Kidney epithelial cell (primary cell): ENCODE results near the gene RSBN1. TPM values are rescaled to one million over a fixed set of nuclear protein-coding genes. Genes with fewer than 3 reads are reported as not detected.
A peak's percentile ranks its signal among the peaks of the same experiment; 100 is the strongest.

ENCODE experiments used
- DNase-seq: peaks from one replicate; pipeline ENCODE4 v3.0.0-alpha.2; 2010; ENCODE audit warnings: low read depth
- H3K27me3 ChIP-seq: 2 replicates; pipeline ENCODE4 v1.6.0; 2011; ENCODE audit warnings: low read length; ENCODE audit not compliant: control insufficient read depth, insufficient read depth
- H3K36me3 ChIP-seq: 2 replicates; pipeline ENCODE4 v1.5.1; 2011; ENCODE audit warnings: low read length; ENCODE audit not compliant: control insufficient read depth, insufficient read depth
- H3K4me3 ChIP-seq: 2 replicates; pipeline ENCODE4 v1.5.1; 2011; ENCODE audit warnings: low read depth, mild to moderate bottlenecking, control low read depth, low read length
- total RNA-seq: library from RNA; depleted of rRNA; stranded (reverse); fragments of >200 nt; gene quantifications from 2 replicates; pipeline ENCODE4 v1.2.3, GENCODE V29; 2015
- TF ChIP-seq, protein P1 (sequence below): IDR thresholded peaks from 2 replicates; pipeline ENCODE4 v1.5.1; 2011; ENCODE audit warnings: mild to moderate bottlenecking, moderate library complexity, low read length, control low read depth, inconsistent platforms; ENCODE audit not compliant: insufficient read depth, poor library complexity, severe bottlenecking

RSBN1 gene
- total RNA-seq, 1 donor from 2014 or later = 10.2 TPM

GRCh38 chr1:113809670-113810602 lies 2.3 kb downstream of the RSBN1 start:
- no peak for DNase-seq
- TF ChIP-seq, protein P1, sequence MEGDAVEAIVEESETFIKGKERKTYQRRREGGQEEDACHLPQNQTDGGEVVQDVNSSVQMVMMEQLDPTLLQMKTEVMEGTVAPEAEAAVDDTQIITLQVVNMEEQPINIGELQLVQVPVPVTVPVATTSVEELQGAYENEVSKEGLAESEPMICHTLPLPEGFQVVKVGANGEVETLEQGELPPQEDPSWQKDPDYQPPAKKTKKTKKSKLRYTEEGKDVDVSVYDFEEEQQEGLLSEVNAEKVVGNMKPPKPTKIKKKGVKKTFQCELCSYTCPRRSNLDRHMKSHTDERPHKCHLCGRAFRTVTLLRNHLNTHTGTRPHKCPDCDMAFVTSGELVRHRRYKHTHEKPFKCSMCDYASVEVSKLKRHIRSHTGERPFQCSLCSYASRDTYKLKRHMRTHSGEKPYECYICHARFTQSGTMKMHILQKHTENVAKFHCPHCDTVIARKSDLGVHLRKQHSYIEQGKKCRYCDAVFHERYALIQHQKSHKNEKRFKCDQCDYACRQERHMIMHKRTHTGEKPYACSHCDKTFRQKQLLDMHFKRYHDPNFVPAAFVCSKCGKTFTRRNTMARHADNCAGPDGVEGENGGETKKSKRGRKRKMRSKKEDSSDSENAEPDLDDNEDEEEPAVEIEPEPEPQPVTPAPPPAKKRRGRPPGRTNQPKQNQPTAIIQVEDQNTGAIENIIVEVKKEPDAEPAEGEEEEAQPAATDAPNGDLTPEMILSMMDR = no peak
- H3K36me3 ChIP-seq = no peaks in the 10 kb centered on the region
- no peaks in the 10 kb centered on the region for H3K27me3 ChIP-seq
- H3K4me3 ChIP-seq = peak overlapping the region; percentile 73

DNA sequence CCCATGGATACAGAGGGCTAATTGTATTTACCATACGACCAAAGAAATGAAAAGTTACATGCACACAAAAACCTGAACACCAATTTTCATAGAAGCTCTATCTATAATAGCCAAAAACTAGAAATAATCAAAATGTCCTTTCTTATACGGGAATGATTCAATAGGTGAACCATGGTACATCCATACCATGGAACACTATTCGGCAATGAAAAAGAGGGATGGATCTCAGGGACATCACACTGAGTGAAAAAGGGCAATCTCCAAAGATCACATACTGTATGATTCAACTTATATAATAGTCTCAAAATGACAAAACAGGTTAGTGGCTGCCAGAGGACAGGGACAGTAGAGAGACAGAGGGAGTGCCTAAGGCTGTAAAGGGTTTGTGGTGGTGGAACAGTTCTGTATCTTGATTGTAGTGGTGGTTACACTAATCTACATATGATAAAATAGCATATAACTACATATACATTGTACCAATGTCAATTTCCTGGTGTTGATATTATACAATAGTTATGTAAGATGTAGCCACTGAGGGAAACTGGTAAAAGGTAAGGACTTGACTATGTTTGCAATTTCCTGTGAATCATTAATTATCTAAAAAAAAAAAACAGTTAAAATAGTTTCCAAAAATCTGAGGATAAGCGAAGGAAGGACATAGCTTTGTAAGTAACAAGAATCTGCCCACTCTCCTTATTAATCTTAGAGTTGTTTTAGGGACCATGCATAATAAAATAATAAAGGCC lies 3.7 kb downstream of the RSBN1 start:
- TF ChIP-seq, protein P1 = no peak
- H3K4me3 ChIP-seq = no peak overlapping the region
- H3K36me3 ChIP-seq = no peaks in the 10 kb centered on the region
- no peaks in the 10 kb centered on the region for H3K27me3 ChIP-seq
- no peak for DNase-seq

DNA sequence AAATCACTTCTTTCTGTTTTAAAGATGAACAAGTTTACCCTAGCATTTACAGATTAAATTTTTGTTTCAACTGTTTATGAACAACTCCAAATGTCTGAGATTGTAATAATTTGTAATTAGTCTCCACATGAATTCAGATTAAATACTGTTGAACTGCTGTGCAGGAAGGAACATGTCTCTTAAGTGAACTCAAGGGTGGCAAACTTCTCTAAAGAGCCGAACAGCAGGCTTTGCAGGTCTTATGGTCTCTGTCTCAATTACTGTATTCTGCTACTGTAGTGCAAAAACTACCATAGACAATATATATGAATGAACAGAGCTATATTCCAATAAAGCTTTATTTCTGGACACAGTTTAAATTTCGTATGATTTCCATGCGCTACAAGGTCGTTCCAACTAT lies 6.6 kb downstream of the RSBN1 start:
- TF ChIP-seq, protein P1 = no peak
- no peaks in the 10 kb centered on the region for H3K27me3 ChIP-seq
- H3K36me3 ChIP-seq = no peaks in the 10 kb centered on the region
- H3K4me3 ChIP-seq = no peak overlapping the region
- DNase-seq = no peak

DNA sequence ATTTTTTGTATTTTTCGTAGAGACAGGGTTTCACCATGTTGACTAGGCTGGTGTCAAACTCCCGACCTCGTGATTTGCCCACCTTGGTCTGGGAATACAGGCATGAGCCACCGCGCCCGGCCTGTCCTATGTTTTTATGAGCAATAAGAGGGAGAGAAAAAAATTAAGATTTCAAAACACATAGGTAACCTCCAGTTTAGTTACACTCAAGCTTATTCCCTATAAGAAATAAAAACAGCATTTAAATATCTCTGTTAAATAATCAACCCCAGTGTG lies 7.1 kb downstream of the RSBN1 start:
- Histone ChIP-seq H3K4me3 (no peak overlapping the region), H3K36me3 (no peaks in the 10 kb centered on the region), H3K27me3 (no peaks in the 10 kb centered on the region)
- DNase-seq = no peak
- TF ChIP-seq, protein P1 = no peak

- Histone ChIP-seq H3K36me3 (no peaks in the 10 kb centered on the region), H3K27me3 (no peaks in the 10 kb centered on the region), H3K4me3 (no peak overlapping the region)
- TF ChIP-seq, protein P1 = no peak
- no peak for DNase-seq
These were observed 7.6 kb downstream of the RSBN1 start for GRCh38 chr1:113804421-113805255.
